ENCODE measurements around the gene VEGFB.

DNA sequence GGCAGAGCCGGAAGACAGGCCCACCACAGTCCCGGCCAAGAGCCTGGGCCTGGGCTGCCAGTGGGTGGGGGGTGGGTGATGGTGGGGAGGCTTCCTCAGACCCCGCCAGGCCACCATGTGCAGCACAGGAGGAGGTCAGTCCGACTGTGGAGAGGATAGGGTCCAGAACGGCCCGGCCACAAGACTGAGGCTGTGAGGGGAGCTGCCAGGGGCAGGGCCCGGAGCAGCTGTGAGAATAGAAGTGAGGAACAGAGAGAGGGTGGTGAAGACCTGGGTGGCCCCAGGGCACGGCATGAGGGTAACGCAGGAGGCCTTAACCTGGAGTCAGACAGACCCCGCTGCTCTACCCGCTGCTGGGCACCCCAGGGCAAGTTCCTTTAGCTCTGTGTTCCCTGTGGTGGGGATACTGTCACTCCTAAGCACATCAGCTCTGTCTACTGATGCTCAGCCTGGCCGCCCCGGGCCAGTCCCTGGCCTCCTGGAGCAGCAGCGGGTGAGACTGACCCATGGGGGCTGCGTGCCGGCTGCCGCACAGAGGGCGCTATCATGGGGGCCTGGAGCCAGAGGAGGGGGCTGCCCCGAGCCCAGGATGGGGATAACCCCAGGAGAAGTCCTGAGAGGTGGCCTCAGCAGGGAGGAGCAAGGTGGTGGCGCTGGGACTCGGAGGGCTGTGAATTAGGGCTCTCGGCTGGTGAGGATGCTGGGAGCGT is 26.1 kb upstream of the VEGFB start:
- TF ChIP-seq, protein P1, sequence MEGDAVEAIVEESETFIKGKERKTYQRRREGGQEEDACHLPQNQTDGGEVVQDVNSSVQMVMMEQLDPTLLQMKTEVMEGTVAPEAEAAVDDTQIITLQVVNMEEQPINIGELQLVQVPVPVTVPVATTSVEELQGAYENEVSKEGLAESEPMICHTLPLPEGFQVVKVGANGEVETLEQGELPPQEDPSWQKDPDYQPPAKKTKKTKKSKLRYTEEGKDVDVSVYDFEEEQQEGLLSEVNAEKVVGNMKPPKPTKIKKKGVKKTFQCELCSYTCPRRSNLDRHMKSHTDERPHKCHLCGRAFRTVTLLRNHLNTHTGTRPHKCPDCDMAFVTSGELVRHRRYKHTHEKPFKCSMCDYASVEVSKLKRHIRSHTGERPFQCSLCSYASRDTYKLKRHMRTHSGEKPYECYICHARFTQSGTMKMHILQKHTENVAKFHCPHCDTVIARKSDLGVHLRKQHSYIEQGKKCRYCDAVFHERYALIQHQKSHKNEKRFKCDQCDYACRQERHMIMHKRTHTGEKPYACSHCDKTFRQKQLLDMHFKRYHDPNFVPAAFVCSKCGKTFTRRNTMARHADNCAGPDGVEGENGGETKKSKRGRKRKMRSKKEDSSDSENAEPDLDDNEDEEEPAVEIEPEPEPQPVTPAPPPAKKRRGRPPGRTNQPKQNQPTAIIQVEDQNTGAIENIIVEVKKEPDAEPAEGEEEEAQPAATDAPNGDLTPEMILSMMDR (IDR thresholded peaks at IDR 0.05; ENCODE audit: borderline replicate concordance, extremely low read depth, low read length, poor library complexity, severe bottlenecking): no peak
- TF ChIP-seq EZH2 (IDR thresholded peaks at IDR 0.05; ENCODE audit: borderline replicate concordance, low read depth, low read length, severe bottlenecking): no peak

Measured in DND-41 (cell line).